Right lung (tissue), 5 donors: Measurements from ENCODE around the gene RARA. TPM values are rescaled to one million over a fixed set of nuclear protein-coding genes. Genes with fewer than 3 reads are reported as not detected.

Experiments
- DNase-seq, 2 donors: peaks; one replicate each; pipeline ENCODE4 v3.0.0-alpha.2; 2013
- polyA plus RNA-seq, 5 donors: library from polyadenylated mRNA; unstranded; fragments of 120-200 nt; gene quantifications; one replicate each; pipeline versions ENCODE4 v1.2.1 to v1.2.3, GENCODE V29; 2013; ENCODE audit warnings: inconsistent platforms in 1 of 5, low replicate concordance in 1 of 5; ENCODE audit not compliant: insufficient read length in 5 of 5, insufficient read depth in 1 of 5

Gene RARA
- polyA plus RNA-seq, 5 donors = 35.5 to 65.3 (median 49.7) TPM

GRCh38 chr17:40344421-40345160 lies 35.6 kb downstream of the RARA start:
- no peak for DNase-seq

- DNase-seq = peak; percentile 81 to 82
These were observed 36.4 kb downstream of the RARA start for GRCh38 chr17:40345161-40345993.

- no peak for DNase-seq
These were observed 37.2 kb downstream of the RARA start for GRCh38 chr17:40345994-40346764.

GRCh38 chr17:40346765-40347158 lies 37.8 kb downstream of the RARA start:
- DNase-seq = no peak

DNA sequence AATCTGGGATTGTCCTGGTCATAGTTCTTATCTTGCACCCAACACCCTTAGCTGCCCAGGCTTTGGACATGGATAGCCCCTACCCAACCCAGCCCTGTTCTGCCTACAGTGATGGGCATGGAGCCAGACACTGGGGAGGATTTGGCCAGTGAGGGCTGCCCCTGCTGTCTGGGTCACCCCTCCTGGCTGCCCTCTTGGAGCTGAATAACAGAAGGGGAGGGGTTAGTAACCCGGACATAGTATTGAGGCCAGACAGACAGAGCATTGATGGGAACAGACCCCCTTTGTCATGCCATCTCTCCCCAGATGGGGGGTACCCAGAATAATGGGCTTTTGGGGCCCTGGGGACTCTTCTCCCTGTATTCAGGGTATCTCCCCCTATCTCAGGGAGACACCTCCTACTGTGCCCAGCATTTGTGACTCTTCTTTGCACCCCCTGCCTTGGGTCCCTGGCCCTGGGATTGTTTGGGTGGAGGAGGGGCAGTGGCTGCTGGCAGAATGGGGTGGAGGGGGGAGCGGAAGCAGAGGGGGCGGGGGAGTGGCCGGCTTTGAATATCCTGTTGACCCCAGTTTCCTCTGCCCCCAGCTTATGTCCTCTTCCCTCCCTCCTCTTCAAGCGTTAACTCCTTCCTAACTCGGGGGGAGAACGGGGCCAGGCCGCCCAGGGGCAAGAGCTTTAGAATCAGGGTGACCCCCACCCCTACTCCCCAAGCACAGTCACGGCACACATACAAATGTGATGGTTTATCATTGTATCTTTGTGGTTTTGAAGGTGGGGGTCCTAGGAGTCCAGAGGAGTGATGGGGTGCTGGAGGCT lies 38.5 kb downstream of the RARA start:
- DNase-seq = no peak

- DNase-seq = no peak
These were observed 39.1 kb downstream of the RARA start for GRCh38 chr17:40348136-40348504.

DNA sequence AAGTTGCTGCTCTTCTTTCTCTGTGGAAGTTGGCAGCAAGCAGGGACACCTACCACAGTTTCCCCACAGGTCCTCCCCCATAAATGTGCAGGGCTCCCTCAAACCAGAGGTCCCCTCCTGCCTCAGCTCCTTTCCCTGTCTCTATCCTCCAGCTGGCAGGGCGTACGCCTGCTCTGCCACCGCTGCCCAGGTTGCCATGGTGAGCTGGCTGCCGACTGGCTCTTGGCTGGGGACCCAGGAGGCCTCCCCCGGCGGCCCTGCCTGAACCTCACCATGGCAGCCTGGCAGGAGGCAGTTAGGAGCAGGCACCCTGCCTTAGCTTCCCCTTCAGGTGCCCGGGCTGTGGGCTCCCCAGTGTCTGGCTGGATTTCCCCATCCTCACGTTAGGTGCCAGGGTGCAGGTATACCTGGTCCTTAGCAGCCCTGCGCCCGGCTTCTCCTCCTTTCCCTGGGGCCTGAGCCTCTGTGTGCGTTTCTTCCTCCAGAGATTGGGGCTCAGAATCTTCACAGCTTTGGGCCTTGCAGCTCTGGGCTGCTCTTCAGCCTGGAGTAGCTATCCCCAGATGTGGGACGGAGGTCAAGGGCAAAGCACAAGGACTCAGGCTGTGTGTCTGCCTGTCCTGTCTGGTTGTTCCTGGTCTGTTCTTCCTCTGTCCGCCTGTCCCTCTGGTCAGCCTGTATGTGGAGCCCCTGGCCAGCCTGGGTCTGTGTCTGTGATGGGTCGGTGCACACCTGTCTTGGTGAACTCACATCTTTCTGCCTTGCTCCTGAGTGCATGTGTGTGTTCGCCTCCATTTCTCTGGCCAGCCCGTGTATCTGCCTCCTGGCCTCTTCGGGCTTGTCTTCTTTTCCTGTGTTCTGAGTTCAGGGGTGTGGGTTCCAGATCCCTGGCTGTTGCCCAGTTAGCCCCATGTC lies 39.8 kb downstream of the RARA start:
- no peak for DNase-seq

DNA sequence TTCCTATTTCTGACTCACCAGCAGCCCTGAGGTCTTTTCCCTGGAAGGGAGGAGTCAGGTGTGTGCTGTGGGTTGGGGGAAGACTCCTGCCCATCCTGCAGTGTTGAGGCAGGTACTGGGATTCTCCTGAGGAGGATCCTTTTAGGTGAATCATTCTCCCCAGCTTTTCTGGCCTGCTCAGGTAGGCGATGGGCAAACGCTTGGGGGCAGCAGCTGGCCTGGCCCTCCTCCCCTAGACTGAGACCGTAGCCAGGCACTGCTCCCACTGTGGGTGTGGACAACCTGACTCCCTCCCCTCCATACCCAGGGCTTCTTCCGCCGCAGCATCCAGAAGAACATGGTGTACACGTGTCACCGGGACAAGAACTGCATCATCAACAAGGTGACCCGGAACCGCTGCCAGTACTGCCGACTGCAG lies 40.5 kb downstream of the RARA start:
- no peak for DNase-seq

DNA sequence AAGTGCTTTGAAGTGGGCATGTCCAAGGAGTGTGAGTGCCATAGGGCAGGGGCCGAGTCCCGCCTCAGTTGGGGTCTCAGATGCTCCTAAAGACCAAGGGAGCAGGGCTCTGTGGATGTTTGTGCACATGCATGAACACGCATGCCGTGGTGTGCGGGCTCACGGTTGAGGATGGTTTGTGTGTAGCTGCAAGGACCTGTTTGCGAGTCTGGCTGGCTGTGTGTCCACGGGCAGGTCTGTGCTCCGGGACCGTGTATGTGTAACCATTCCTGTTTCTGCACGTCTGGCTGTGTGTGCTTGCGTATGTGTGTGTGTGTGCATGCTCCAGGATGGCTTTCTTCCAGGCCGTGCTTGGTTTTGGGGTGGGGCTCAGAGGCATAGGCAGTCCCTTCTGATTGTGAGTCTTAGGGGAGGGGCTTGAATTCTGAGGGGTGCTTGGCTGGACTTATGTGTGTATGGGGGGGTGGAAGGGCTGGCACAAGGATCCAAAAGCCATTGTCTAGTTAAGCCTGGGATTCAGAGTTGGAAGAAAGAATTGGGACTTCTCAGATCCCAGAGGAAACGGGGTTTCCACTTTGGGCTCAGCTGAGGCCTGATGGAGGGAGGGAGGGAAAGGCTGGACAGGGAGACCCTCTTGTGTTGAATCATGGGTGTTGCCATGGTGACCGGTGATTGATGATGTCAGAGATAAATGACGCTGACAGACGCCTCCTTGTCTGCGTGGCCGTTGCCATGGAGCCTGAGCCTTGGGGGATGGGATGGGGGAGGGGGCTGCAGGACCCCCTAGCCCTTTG lies 41.1 kb downstream of the RARA start:
- peak in 1 of 2 donors; percentile 61 for DNase-seq

DNA sequence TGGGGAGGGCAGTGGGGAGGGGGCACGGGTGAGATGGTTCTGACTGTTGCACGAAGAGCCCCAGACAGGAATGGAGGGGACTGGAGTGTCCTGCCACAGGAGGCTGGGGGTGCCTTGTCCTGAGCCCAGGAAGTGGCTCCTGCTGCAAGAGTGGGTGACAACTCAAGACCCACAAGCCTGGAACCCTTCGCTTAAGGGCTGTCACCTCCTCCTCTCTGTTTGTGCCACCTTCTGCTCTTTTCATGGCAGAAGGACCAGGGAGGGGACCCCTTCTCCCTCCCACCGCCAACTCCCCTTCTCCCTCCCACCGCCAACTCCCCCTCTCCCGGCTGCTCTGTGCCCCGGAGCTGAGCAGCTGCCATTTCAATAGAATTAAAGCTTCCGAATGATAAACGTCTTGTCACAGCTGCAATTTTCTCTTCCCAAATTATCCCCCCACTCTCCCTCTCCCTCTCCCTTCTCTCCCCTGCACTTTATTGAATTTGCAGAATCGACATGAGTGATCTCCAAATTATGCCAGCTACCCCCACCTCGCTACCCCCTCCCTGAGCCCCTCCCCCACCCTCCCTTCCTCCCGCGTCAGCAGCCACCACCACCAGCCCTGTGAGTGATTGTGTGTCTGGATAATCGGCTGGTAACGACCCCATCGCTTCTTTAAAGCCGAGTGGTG lies 41.8 kb downstream of the RARA start:
- DNase-seq = no peak

- DNase-seq = no peak
These were observed 42.6 kb downstream of the RARA start for GRCh38 chr17:40351359-40352236.

- no peak for DNase-seq
These were observed 43.3 kb downstream of the RARA start for GRCh38 chr17:40352237-40352778.

GRCh38 chr17:40352779-40353394 lies 43.9 kb downstream of the RARA start:
- no peak for DNase-seq

DNA sequence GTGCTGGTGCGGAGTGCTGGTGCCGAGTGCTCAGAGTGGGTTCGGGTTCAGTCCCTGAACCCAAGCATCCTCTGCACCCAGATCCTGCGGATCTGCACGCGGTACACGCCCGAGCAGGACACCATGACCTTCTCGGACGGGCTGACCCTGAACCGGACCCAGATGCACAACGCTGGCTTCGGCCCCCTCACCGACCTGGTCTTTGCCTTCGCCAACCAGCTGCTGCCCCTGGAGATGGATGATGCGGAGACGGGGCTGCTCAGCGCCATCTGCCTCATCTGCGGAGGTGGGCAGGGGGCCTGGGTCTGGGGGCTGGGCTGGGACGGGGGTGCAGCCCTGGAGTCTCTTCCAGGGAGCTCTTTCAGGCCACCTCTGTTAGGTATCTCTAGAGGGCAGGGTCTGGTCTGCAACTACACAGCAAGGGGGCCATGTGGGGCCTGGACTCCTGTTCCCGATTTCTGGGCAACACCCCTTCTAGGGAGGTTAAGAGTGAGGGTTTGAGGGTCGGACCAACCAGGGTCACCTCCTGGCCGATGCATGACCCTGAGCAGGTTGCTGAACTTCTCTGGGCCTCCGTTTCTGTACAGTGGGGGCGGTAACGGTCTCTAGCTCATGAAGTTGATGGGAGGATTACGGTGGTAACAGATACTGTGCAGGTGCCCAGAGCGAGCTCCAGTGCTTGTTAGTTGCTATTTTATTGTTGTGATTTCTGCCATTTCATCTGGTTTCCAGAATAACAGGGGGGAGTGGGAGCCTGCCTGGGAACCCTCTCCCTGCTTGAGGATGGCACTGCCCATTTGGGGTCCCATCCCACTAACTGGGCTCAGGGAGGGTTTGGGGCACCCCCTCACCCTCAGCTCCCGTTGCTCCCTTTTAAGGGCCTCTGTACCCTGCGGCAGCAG lies 45.5 kb downstream of the RARA start:
- DNase-seq = no peak

DNA sequence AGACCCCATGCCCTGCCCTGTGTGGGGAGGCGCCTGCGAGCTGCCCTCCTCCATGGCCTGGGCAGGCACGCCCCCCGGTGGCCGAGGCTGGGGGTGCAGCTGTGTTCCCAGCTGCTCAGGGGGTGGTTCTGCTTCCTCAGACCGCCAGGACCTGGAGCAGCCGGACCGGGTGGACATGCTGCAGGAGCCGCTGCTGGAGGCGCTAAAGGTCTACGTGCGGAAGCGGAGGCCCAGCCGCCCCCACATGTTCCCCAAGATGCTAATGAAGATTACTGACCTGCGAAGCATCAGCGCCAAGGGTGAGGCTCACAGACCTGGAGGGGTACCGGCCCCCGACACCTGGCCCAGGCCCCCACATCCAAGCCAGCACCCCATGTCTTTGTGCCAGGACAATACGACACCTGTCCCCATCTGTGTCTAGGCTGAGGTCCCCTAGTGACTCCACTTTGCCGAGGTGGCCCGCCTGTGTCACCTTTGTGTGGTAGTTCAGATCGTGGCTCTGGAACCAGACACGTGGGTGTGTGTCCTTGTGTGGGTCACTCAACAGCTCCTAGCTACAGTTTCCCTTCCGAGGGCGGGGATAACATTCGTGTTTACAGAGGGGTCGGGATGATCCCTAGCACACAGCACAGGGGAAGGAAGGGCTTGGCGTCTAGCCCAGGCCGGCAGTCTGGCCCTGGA lies 46.3 kb downstream of the RARA start:
- peak in 1 of 2 donors; percentile 68 for DNase-seq
